Esophagus squamous epithelium (tissue), 4 donors: ENCODE measurements around the gene SH2D1A.

Experiments used
- POLR2A ChIP-seq, 4 donors: fragments of 450-650 bp; IDR thresholded peaks; one replicate each; pipeline ENCODE4 v1.6.1; 2017; ENCODE audit warnings: antibody characterized with exemption in 4 of 4, mild to moderate bottlenecking in 4 of 4, moderate library complexity in 3 of 4
- TF ChIP-seq, protein P1 (sequence below), 6 experiments: fragments of 450-650 bp in 4 of 6; fragments of 200-600 bp in 2 of 6; sonication (generic) in 2 of 6; IDR thresholded peaks; one replicate each; pipeline ENCODE4 v1.5.1; 2016 to 2019; ENCODE audit warnings: antibody characterized with exemption in 6 of 6, mild to moderate bottlenecking in 4 of 6, moderate library complexity in 4 of 6

DNA sequence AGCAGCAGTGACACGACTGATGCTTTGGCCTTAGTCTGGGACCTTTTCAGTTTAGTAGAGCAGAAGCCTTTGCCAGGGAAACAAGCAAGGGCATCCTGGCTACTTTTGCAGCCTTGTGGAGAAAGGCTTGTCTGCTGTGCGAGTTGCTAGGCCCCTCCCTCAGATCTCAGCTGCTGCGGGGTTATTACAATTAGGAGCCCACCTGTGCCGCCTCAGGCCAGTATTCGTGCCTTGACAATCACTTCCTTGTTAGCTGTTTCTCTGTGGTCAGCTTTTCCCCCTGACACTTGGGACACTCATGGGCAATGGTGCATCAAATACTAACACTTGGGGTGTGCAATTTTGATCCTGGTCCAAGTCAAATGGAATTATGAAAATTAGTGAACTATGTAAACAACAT is 67.9 kb downstream of the SH2D1A start:
- TF ChIP-seq, protein P1, sequence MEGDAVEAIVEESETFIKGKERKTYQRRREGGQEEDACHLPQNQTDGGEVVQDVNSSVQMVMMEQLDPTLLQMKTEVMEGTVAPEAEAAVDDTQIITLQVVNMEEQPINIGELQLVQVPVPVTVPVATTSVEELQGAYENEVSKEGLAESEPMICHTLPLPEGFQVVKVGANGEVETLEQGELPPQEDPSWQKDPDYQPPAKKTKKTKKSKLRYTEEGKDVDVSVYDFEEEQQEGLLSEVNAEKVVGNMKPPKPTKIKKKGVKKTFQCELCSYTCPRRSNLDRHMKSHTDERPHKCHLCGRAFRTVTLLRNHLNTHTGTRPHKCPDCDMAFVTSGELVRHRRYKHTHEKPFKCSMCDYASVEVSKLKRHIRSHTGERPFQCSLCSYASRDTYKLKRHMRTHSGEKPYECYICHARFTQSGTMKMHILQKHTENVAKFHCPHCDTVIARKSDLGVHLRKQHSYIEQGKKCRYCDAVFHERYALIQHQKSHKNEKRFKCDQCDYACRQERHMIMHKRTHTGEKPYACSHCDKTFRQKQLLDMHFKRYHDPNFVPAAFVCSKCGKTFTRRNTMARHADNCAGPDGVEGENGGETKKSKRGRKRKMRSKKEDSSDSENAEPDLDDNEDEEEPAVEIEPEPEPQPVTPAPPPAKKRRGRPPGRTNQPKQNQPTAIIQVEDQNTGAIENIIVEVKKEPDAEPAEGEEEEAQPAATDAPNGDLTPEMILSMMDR (IDR thresholded peaks at IDR 0.05) = no peak
- TF ChIP-seq POLR2A (IDR thresholded peaks at IDR 0.05) = no peak
